ENCODE results near the gene QARS1.
A peak's percentile ranks its signal among the peaks of the same experiment; 100 is the strongest.

QARS1 gene

DNA sequence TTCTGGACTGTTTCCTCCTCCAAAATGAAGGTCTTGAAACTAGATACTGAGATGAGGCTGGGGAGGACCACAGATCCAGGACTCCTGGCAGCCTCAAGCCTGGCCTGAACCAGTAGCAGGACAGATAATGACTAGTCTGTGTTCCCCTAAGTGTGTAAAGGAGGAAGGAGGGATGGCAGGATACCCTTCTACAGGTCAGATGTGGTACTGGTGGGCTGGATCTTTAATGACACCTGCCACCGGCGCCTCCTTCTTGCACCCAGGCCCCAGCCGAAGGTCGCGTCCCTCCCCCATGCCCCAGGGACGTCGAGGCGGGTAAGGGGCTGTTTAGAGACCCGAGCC, 15.5 kb upstream of the QARS1 start:
- no peak for DNase-seq

- no peak for DNase-seq
Observed at GRCh38 chr3:49119439-49119838, 14.9 kb upstream of the QARS1 start.

DNA sequence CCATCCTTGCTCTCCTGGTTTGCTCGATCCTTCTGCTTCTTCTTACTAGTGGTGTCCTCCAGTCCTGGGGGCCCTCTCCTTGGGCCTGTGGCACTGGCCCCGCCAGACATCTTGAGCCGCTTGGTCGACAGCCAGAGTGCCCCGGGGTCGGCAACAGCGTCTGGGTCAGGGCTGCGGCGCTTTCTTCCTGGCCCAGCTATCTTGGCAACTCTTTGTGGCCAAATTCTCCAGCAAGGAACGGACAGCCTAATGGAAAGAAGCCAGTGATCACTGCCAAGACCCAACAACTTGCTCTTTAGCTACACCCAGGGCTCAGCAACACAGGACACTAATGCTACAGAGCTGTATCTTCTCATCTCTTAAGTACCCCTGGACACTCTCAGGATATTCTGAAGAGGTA, 14.5 kb upstream of the QARS1 start:
- no peak for DNase-seq

GRCh38 chr3:49112262-49112661, 7.7 kb upstream of the QARS1 start:
- no peak for DNase-seq

GRCh38 chr3:49111347-49111746, 6.8 kb upstream of the QARS1 start:
- no peak for DNase-seq

- DNase-seq = no peak
Observed at GRCh38 chr3:49110780-49111179, 6.2 kb upstream of the QARS1 start.

GRCh38 chr3:49108346-49108745, 3.8 kb upstream of the QARS1 start:
- no peak for DNase-seq

GRCh38 chr3:49104052-49104426, 518 bp downstream of the QARS1 start:
- no peak for DNase-seq

- no peak for DNase-seq
Observed at GRCh38 chr3:49100046-49100615, 4.4 kb downstream of the QARS1 start.

DNA sequence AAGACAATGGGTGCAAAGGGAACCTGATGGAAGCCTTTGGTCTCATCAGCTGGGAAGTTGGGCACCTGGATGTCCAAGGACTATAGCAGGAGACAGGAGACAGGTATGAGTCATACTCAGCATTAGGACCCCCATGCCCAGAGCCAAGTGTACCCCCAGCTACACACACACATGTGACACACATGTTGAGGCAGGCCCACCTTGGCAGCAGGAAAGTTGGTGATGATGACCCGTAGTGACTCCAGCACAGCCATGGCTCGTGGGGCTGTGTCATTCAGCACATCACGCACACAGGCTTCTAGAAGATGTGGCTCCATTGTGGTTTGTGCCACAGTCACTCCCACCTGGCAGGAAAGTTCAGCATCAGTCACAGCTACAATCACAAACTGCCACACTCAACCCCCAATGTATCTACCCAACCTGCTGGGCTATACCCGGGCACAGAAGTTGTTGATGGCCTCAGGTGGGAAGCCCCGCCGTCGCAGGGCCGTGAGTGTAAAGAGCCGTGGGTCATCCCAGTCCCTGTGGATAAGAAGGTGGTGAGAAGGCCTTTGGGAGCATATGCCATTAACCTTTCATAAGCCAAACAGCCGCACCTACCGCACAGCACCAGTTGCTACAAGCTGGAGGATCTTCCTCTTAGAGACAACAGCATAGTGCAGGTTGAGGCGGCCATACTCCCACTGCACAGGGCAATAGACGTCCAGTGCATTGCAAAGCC, 5.5 kb downstream of the QARS1 start:
- DNase-seq = no peak

- no peak for DNase-seq
Observed at GRCh38 chr3:49098429-49098828, 6.1 kb downstream of the QARS1 start.

- peak; percentile 89 to 97 (median 94) for DNase-seq
Observed at GRCh38 chr3:49093853-49094767, 10.4 kb downstream of the QARS1 start, which contains the start of gene QRICH1. Gene QRICH1 (minus strand): TSS chr3:49094071. CDS start chr3:49077017, 17,054 bp downstream.

- peak; percentile 61 to 82 (median 74) for DNase-seq
Observed at GRCh38 chr3:49092938-49093852, 11.4 kb downstream of the QARS1 start.

DNA sequence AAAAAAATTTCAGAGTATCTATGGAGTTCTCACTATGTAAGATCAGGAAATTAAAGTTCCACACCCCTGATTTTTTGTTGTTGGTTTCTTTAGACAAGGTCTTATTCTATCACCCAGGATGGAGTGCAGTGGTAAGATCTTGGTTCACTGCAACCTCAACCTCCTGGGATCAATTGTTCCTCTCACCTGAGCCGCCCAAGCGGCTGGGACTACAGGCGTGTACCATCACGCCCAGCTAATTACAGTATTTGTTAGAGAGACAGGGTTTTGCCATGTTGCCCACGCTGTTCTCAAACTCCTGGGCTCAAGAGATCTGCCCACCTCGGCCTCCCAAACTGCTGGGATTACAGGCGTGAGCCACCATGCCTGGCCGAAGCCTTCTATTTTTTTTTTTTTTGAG, 23.1 kb downstream of the QARS1 start:
- no peak for DNase-seq

GRCh38 chr3:49079270-49079669, 25.3 kb downstream of the QARS1 start:
- no peak for DNase-seq

- no peak for DNase-seq
Observed at GRCh38 chr3:49076646-49077045, 27.9 kb downstream of the QARS1 start.

GRCh38 chr3:49076116-49076515, 28.4 kb downstream of the QARS1 start:
- DNase-seq = no peak

GRCh38 chr3:49058011-49058410, 46.5 kb downstream of the QARS1 start:
- DNase-seq = no peak

DNA sequence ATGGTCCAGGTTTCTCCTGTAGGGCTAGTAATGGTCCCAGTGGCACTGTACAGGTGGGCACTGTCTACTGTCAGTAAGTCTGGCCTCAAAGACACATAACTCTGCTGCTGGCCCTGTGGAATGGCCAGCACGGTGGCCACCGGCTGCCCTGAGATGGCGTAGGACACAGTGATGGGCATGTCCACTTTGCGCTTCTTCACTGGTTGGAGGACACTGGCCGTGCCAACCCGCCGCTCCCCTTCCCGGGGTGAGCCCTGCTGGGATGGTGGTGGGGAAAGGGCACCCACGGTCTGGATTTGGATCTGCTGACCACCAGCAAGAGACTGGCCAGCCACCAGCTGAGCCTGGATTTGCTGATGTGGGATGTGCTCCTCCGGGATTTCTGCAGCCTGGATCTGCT, 47.3 kb downstream of the QARS1 start:
- no peak for DNase-seq

DNA sequence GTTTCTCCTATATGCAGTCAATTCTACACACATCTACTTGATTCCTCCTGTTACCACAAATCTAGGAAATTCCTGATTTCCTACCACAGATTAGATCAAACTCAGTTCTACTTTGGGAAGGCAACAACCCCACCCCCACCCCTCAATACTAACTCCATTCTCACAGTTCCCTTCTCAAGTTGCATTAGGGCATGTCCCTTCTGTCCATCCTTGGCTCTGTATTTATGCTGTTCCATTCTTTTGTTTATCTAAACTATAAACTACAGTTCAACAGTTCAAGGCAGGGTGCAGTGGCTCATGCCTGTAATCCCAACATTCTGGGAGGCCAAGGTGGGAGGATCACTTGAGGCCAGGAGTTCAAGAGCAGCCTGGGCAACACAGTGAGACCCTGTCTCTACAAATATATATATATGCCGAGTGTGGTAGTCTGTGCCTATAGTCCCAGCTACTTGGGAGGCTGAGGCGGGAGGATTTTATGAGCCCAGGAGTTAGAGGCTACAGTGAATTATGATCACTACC, 50.2 kb downstream of the QARS1 start:
- DNase-seq = no peak

DNA sequence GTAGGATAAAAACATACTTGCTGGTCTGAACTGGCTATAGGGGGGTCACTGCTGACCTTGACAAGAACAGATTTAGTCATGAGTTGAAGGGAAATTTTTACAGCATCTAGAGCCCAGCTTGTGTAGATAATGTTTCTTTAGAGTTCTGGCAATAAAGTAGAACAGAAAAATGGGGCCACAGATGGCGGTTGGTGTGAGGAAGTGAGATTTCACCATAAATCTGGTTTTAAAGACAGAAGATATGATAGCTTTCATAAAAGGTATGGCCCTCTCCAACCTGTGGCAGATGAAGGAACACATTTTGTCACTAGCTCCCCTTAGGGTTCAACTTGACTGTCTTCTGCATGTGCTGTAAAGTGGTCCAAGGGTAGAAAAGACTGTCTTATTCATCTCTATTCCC, 51.0 kb downstream of the QARS1 start:
- DNase-seq = no peak
